ENCODE data around the gene MAP3K20.

MAP3K20 gene

DNA sequence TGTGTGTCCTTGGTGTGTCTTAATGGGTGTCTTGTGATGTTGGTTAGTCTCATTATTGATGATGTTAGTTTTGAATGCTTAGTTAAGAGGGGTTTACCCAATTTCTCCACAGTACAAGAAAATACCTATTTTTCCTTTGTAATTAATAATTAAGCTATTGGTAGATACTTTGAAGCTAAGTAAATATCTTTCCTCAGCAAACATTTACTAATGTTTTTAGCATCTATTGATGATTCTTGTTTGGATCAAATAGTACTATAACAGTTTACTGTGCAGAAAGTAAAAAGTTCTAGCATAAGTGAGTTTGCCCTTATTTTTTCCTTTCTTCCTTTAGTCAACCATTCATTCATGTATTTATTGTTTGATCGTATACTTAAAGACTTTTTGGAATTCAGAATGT is 19.1 kb downstream of the MAP3K20 start:
- H3K4me3 ChIP-seq (ENCODE audit: low read depth, low read length): no peak overlapping the region
- TF ChIP-seq, protein P1, sequence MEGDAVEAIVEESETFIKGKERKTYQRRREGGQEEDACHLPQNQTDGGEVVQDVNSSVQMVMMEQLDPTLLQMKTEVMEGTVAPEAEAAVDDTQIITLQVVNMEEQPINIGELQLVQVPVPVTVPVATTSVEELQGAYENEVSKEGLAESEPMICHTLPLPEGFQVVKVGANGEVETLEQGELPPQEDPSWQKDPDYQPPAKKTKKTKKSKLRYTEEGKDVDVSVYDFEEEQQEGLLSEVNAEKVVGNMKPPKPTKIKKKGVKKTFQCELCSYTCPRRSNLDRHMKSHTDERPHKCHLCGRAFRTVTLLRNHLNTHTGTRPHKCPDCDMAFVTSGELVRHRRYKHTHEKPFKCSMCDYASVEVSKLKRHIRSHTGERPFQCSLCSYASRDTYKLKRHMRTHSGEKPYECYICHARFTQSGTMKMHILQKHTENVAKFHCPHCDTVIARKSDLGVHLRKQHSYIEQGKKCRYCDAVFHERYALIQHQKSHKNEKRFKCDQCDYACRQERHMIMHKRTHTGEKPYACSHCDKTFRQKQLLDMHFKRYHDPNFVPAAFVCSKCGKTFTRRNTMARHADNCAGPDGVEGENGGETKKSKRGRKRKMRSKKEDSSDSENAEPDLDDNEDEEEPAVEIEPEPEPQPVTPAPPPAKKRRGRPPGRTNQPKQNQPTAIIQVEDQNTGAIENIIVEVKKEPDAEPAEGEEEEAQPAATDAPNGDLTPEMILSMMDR (IDR thresholded peaks at IDR 0.05; ENCODE audit: low read depth, low read length, missing control alignments): no peak
- no peak for DNase-seq (ENCODE audit: low read depth)

DNA sequence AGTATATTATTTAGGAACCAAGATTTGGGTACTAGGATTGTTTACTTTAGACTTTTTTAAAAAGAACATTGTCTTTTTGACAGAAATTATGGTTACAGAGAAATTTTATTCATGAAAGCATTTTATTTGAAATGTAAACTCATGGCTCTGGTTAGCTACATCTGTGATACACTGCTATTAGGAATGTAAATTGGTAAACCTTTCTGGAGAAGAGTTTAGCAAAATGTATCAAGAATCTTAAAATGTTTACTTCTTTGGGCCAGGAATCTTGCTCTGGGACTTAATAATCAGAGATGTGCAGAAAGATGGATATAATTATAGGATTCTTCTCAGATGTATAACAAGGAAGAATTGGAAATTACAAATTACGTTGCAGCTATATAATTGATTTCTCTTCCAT is 19.7 kb downstream of the MAP3K20 start:
- TF ChIP-seq, protein P1 (IDR thresholded peaks at IDR 0.05; ENCODE audit: low read depth, low read length, missing control alignments): no peak
- no peak overlapping the region for H3K4me3 ChIP-seq (ENCODE audit: low read depth, low read length)
- no peak for DNase-seq (ENCODE audit: low read depth)

DNA sequence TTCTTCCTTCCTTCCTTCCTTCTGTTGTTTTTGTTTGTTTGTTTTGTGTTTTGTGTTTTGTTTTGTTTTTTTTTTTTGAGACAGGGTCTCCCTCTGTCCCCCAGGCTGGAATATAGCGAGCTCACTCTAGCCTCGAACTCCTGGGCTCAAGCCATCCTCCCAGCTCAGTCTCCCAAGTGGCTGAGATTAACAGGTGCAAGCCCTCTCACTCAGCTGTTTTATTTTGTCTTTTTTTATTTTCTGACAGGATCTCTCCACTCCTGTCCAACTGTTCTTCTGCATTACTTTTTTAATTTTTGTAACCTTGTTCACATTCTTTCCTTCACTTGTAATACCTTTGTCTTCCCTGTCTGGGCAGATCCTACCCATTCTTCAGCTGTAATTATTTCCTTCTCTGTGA is 23.6 kb downstream of the MAP3K20 start:
- H3K4me3 ChIP-seq (ENCODE audit: low read depth, low read length): no peak overlapping the region
- DNase-seq (ENCODE audit: low read depth): no peak
- TF ChIP-seq, protein P1 (IDR thresholded peaks at IDR 0.05; ENCODE audit: low read depth, low read length, missing control alignments): no peak

DNA sequence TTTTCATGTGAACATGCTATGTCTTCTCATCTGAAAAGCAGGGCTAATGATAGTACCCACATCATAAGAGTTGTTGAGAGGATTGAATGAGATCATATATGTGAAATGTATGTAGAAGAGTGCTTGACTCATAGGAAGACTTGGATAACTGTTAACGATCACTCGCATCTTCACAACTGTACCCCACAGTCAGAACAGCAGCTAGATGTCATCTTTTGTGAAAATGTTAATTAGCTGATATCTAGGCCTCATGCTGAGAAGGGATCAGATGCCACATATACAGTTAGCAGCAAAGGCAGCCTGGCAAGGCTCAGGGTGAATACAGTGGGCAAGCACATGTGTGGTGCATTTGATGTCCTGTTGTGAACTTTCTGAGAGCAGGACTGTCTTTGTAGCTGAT is 24.2 kb downstream of the MAP3K20 start:
- TF ChIP-seq, protein P1 (IDR thresholded peaks at IDR 0.05; ENCODE audit: low read depth, low read length, missing control alignments): no peak
- no peak overlapping the region for H3K4me3 ChIP-seq (ENCODE audit: low read depth, low read length)
- DNase-seq (ENCODE audit: low read depth): no peak

DNA sequence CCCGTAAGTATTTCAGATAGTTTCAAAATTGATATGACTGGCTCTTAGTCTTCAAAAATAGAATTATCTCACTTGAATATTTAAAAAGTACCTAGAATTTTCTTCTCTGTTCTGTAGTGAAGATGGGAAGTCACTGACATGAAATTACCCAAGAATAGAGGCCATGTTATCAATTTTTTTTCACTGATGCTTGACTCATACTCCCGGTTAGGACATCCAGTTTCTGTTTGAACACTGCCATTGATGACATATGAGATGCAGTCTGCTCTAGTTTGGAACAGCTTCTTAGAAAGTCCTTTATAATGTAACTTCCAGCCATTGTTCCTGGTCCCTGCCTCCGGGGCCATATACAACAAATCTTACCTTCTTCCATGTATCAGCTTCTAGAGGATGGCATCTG is 26.0 kb downstream of the MAP3K20 start:
- TF ChIP-seq, protein P1 (IDR thresholded peaks at IDR 0.05; ENCODE audit: low read depth, low read length, missing control alignments): no peak
- H3K4me3 ChIP-seq (ENCODE audit: low read depth, low read length): no peak overlapping the region
- no peak for DNase-seq (ENCODE audit: low read depth)

DNA sequence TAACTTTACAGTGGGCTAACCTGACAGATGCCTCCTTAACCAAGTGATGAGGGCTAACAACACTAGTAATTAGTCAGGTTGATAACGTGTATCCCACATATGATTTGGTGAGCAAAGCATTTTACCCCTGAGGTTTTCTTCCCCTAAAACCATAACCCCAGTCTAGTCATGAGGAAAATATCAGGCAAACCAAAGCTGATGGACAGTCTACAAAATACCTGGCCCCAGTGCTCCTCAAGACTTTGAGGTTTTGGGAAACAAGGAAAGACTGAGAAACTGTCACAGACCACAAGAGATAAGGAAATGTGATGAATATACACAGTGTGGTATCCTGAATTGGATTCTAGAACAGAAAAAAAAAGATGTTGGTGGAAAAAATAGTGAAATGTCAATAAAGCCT is 28.5 kb downstream of the MAP3K20 start:
- DNase-seq (ENCODE audit: low read depth): no peak
- TF ChIP-seq, protein P1 (IDR thresholded peaks at IDR 0.05; ENCODE audit: low read depth, low read length, missing control alignments): no peak
- no peak overlapping the region for H3K4me3 ChIP-seq (ENCODE audit: low read depth, low read length)

DNA sequence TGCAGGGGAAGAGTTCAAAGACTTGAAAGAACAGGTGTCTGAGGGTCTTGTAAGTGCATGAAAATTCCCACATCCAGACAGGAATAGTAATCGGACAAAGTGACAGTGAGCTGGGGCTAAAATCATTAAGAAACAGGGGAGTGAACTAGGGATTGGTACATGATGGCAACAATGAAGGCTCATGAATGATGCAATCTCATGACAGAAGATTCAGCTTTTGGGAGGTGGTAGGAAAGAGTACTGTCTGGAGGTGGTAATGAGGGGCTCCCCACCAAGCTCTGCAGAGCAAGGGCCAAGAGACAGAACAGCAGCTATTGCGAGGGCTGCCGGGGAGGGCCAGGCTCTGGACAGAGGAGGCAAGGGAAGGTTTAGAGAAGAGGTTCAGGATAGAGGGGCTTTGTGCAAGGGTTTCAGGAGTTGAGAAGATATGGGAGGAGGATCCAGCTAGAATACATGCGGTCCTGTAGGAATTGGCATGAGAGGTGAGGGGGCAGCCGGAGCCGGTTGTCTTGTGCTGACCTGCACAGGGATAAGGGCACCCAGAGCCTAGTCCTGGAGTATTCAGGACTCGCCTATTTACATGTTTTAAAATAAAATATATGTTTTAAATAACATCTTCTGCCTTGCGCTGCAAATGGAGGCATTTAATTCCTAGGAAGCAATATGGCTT is 31.4 kb downstream of the MAP3K20 start:
- TF ChIP-seq, protein P1 (IDR thresholded peaks at IDR 0.05; ENCODE audit: low read depth, low read length, missing control alignments): no peak
- no peak for DNase-seq (ENCODE audit: low read depth)
- H3K4me3 ChIP-seq (ENCODE audit: low read depth, low read length): no peak overlapping the region

Data from GM12864 (cell line).